GM12873 (cell line): ENCODE data around the gene TRMU.

ENCODE experiments used
- TF ChIP-seq, protein P1 (sequence below): IDR thresholded peaks from 2 replicates; pipeline ENCODE4 v1.5.1; 2012; ENCODE audit warnings: low read depth, mild to moderate bottlenecking, moderate library complexity, low read length, control low read depth; ENCODE audit not compliant: insufficient read depth; ENCODE audit errors: missing control alignments

The TRMU gene

DNA sequence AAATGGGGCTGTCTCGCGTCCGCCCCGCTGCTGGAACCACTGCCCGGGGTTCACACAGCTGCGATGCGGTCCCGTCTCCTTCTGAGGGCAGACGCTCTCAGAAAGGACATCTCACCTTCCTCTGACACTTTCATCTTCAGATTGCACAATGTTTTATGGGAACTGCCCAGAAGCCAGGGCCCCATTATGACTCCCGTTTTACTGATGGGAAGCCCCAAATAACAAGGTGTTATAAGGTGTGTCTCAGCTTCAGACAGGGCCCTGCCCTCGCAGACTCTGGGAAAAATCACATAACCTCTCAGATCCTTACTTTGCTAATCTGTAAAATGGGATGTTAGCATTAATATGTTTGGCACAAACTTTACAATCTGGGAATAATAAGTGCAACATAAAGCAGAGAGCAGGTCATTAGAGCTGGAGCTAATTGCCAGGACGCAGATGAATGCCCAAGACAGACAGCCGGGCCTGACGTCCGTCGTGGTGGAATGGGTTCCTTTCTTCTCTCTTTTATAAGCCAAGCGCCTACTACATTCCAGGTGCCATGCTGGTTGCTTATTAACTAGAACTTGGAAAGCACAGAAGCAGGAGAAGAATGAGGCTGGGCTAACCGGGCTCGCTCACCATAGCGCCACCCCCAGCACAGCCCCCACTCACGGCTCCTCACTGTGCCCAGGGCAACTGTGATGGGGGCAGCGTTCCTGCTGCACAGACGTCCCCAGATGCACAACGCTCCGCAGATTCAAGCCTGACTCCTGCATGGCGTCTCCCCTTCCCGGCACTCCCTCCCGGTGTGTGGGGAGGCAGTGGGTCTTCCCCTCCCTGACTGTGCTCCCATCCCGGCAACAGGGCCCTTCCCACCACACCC lies 43.8 kb downstream of the TRMU start:
- TF ChIP-seq, protein P1, sequence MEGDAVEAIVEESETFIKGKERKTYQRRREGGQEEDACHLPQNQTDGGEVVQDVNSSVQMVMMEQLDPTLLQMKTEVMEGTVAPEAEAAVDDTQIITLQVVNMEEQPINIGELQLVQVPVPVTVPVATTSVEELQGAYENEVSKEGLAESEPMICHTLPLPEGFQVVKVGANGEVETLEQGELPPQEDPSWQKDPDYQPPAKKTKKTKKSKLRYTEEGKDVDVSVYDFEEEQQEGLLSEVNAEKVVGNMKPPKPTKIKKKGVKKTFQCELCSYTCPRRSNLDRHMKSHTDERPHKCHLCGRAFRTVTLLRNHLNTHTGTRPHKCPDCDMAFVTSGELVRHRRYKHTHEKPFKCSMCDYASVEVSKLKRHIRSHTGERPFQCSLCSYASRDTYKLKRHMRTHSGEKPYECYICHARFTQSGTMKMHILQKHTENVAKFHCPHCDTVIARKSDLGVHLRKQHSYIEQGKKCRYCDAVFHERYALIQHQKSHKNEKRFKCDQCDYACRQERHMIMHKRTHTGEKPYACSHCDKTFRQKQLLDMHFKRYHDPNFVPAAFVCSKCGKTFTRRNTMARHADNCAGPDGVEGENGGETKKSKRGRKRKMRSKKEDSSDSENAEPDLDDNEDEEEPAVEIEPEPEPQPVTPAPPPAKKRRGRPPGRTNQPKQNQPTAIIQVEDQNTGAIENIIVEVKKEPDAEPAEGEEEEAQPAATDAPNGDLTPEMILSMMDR: no peak

DNA sequence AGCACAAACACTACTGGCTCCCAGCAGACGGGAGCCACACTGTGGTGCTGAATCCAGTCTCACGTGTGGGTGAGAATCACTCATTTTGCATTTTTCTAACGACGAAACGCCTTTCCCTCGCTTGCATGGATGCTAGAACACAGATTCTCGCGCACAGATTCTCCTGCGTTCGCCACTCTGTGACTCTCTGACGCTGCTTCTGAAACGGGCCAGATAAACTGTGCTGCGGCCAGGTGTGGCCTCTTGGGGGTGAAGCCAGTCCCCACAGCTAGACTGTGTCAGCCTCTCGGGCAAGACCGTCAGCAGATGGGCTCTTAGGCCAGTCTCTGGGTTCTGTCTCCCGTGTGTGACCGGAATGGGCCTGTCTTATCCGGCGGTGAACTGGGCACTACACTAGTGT lies 44.6 kb downstream of the TRMU start:
- TF ChIP-seq, protein P1: no peak

DNA sequence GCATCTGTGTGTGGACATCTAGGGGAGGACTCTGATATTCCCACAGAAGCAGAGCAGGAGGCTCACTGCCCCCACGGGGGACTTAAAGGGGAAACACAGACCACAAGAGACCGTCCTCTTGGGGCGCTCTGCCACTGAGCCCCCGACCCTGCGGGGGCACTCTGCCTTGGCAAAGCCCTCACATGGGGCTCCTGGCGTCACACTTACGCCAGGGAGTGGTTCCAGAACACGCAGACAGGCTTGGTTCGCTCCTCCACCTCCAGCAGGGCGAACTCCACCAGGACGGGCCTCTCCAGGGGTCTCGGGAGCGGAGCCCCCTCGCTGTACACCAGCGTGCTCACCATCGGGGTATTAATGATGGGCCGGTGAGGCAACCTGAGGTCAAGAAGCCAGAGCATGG lies 45.1 kb downstream of the TRMU start:
- TF ChIP-seq, protein P1: no peak

DNA sequence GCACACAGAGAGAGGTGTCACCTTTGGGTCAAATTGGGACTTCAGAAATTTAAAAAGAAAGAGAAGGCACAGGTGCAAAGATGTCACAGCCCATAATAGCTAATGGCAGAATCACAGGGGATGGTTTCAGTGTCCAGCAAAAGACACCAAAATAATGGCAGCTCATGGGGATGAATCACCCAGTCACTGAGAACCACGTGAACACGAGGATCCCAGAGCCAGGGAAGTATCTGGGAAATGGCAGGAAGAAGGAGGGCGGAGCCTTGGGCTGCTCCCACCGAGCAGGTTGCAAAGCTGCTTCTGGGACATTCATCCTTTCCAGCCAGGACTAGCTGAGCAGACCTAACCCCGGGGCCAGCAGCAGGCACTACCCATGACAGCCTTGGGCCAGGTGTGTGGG lies 45.6 kb downstream of the TRMU start:
- TF ChIP-seq, protein P1: no peak

DNA sequence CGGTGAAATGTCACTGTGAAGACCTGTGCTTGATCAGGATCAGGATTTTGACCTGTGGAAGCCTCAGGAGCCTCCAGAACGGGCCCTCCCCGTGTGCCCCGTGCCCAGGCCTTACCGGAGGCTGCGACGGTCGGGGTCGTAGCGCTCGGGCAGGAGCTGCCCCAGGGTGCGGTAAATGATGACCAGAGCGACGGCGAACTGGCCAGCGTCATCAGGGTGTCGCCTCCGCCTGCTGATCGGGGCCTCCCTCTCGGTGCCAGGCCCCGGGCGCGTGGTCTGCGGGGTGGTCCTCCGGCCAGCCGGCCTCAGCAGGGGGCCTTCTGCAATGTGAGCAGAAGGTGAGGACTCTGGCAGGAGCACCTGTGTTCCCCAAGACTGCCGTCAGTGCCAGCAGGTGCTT lies 46.2 kb downstream of the TRMU start:
- TF ChIP-seq, protein P1: no peak

DNA sequence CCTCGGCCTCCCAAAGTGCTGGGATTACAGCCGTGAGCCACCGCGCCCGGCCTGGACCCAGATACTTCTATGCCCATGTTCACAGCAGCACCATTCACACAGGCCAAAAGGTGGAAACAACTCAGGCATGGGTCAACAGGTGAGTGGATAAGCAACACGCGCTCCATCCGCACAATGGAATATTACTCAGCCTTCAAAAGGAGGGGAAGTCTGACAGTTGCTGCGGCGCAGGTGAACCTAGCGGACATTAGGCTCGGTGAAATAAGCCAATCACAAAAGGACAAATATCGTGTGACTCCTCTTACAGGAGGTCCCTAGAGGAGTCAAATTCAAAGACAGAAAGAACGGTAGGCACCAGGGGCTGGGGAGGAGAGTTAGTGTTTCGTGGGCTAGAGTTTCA lies 47.0 kb downstream of the TRMU start:
- TF ChIP-seq, protein P1: no peak

DNA sequence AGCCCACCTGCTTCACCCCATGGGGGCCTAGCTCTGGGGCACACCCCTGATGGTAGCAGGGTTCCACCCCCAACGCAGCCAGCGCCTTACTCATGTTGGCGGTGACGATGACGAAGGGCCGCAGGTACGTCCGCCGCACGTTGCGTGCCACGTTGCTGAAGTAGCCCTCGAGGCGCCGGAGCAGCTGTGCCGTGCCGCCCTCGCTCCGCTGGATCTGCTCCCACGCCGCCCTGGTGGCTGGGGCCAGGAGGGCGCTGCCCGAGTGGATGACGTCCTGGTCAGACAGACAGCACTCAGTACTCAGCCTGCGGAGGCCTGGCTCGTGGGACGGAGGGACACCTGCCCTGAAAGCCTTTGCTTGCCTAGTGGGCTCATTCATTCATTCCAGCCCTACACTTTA lies 50.8 kb downstream of the TRMU start:
- TF ChIP-seq, protein P1: no peak
